GM21737 (cell line): ENCODE data around the gene MAGED1.

Experiments used
- ATAC-seq: cut with Tn5 transposase; IDR thresholded peaks from one replicate; pipeline ENCODE4 v1.9.1; 2021; ENCODE audit warnings: mild to moderate bottlenecking, moderate library complexity; ENCODE audit not compliant: unreplicated experiment

MAGED1 gene

DNA sequence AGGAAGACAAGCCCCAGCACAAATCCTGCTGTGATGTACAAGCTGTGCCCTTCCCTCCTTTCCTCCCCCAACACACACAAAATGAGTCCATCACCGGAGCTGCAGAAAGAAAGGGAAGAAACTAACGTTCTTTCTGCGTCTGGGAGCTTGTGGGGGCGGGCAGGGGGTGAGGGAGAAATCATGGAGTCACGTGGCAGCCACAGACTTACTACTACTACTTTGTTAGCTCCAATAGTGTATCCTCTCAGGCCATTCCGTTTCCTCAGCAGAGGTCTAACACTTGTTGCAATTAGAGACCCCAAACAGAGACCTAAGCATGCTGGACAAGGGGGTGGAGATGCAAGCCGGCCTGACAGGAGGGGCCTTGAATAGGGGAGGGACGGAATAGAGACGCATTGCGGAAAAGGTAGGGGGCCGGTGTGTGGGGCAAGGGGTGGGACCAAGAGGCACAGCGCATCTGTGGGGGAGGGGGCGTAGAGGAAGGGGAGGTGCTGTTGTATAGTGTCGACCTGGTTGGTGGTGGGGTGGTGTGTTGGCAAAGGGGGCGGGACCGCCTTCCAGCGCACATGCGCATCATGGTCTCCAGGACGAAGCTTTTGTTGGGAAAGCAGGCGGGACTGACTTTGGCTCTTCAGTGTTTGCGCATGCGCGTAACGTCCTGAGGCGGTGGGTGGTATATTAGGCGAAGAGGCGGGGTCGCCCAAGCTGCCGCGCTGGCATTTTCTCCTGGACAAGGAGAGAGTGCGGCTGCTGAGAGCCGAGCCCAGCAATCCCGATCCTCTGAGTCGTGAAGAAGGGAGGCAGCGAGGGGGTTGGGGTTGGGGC is at the start of gene MAGED1:
MAGED1 (plus strand) TSS at position 703 of the 825 bp plus-strand sequence. CDS start 682 bp downstream, outside the sequence.
- ATAC-seq = peak; percentile 76

DNA sequence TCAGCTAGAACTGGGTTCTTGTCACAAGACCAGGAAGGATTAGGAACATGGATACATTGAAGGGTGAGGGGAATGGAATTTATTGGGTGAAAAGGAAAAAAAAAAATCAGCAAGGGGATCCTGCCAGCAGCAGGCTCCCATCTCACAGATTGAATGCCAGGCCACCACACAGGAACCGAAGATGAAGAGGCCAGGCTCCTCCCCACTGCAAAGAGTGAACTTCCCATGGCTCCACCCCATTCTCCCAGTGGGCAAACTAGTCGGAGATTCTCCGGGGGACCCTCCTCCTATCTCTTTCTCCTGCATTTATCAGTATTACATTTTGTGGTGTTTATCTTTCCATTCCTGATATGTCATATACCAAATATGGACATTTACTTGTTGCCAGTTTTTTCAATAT is 46.0 kb upstream of the MAGED1 start:
- no peak for ATAC-seq

GRCh38 chrX:51851507-51852085 is 41.8 kb upstream of the MAGED1 start:
- no peak for ATAC-seq

GRCh38 chrX:51852096-51852495 is 41.3 kb upstream of the MAGED1 start:
- ATAC-seq = no peak

- no peak for ATAC-seq
These were observed 40.8 kb upstream of the MAGED1 start for GRCh38 chrX:51852621-51853020.

GRCh38 chrX:51853251-51853650 is 40.2 kb upstream of the MAGED1 start:
- ATAC-seq = no peak

DNA sequence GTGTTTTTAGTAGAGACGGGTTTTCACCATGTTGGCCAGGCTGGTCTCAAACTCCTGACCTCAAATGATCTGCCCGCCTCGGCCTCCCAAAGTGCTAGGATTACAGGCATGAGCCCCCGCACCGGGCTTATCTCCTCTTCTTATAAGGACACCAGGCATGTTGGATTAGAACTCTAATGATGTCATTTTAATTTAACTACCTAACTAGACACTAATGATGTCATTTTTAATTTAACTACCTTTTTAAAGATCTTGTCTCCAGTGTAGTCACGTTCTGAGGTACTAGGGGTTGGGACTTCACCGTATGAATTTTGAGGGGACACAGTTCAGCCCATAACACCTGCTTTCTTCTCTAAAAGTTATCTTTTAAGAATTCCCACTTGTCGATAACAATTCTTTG is 37.7 kb upstream of the MAGED1 start:
- no peak for ATAC-seq

DNA sequence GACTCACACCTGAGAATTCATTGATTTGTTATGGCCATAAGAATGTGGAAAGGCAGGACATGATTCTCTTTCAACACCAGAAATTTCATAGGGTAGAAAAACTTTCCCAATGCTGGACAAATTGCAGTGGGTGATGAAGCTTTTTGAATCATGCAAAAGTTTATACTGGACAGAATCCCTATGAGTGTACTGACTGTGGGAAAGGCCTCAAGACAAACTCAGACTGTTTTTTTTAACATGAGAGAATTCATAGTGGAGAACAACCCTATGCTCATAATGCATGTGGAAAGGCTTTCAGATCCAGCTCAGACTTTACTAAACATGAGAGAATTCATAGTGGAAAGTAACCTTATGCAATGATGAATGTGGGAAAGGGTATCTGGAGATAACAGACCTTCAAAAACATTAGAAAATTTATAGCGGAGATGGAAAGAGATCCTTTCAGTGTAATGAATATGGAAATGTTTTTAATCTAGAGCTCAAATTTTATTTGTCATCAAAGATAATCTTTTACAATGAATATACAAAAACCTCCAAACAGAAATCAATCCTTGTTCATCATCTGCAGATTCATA is 36.2 kb upstream of the MAGED1 start:
- no peak for ATAC-seq

DNA sequence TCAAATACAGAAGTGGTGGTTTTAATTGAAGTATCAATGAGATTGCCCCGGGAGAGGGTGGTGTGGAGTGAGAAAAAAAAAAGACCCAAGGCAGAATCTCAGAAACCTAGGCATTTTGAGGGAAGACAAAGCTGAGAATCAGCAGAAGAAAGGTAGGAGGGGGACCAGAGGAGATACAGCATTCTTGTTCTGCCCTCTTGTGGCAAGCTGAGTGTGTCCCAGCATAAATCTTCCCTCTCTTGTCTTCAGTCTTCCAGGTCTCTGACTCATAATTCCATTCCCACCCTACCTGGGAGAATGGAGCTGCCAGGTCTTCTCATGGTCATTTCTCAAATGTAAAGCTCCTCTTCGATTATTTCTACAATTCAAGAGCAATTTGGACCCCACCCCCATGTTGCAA is 32.7 kb upstream of the MAGED1 start:
- ATAC-seq = no peak

DNA sequence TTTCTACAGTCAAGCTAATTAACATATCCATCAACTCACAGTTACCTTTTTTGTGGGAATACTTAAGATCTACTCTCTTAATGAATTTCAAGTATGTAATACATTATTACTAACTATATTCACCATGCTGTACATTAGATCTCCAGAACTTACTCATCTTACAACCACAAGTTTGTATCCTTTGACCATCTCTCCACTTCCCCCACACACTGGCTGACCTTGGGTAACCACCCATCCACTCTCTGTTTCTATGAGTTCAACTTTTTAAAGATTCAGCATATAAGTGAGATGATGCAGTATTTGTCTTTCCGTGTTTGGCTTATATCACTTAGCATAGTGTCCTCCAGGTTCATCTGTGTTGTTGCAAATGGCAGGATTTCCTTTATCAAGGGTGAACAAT is 30.5 kb upstream of the MAGED1 start:
- no peak for ATAC-seq

- ATAC-seq = no peak
These were observed 27.2 kb upstream of the MAGED1 start for GRCh38 chrX:51866210-51866609.

- no peak for ATAC-seq
These were observed 25.8 kb upstream of the MAGED1 start for GRCh38 chrX:51867626-51868025.

DNA sequence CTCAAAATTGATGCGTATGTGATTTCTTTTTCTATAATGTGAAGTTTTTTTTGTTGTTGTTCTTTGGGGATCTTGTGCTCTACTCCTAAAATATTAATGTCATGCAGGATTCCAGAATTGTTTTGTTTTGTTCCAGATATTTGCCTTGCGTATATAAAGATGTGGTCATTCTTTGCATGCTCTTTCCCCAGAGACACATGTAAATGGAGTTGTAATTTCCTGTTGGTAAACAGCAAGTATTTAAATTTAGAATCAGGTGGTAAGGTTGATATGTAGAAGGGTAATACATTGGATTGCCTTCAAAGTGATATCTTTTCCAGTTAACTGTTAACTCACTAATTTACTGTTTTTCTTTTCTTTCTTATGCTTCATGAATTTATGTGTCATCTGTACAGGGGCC is 23.1 kb upstream of the MAGED1 start:
- no peak for ATAC-seq

GRCh38 chrX:51874123-51874522 is 19.3 kb upstream of the MAGED1 start:
- no peak for ATAC-seq

- no peak for ATAC-seq
These were observed 17.0 kb upstream of the MAGED1 start for GRCh38 chrX:51876441-51876840.

DNA sequence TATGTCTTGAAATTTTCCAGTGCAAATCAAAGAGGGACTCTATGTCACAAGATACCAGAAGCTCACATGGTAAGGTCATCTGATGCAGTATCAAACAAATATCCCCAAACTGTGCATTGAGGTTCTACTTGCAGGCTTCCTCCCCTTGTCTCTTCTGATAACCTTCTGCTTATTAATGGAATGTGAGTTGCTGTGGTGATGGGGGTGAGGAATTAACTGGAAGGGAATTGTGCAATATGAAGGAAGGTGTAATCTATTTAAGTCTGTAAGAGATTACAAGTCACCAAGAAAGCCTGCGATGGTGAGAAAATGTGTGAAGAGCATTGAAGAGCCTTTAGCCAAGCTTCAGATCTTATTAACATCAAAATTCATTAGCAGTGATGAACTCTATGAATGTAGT is 15.4 kb upstream of the MAGED1 start:
- no peak for ATAC-seq

- ATAC-seq = no peak
These were observed 3.6 kb upstream of the MAGED1 start for GRCh38 chrX:51889851-51890250.

GRCh38 chrX:51891245-51891644 is 2.2 kb upstream of the MAGED1 start:
- no peak for ATAC-seq

DNA sequence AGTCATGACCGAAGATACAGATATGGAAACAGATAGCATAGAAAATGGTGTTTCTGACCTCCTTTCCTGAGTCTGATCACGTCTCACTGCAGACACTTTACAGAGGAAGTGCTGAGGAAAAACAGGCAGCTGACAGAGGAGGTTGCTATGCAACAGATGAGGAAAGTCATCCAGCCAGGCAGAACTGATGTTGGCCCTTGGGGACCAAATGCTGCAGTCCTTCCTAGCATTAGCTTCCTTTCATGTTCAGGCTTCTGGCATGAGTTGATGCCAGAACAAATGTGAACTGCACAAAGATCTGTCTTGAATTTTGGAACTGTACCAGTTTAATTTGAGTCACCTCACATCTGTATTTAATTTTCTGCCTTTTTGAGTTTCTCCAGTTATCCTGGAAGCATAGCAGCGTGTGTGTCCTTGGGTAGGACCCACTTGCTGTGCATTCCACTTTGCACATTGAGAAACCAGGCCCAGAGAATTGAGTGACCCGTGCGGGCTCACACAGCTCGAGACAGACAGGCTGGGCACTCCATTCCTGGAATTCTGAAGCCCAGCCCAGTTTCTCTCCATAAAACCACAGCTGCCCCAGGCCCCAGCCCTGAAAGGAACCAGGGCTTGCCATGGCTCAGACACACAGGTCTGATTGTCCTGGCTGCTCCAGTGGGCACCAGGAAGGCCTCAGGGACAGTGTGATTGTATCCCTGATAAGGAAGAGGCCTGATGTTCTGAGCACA is 1.4 kb upstream of the MAGED1 start:
- ATAC-seq = no peak

DNA sequence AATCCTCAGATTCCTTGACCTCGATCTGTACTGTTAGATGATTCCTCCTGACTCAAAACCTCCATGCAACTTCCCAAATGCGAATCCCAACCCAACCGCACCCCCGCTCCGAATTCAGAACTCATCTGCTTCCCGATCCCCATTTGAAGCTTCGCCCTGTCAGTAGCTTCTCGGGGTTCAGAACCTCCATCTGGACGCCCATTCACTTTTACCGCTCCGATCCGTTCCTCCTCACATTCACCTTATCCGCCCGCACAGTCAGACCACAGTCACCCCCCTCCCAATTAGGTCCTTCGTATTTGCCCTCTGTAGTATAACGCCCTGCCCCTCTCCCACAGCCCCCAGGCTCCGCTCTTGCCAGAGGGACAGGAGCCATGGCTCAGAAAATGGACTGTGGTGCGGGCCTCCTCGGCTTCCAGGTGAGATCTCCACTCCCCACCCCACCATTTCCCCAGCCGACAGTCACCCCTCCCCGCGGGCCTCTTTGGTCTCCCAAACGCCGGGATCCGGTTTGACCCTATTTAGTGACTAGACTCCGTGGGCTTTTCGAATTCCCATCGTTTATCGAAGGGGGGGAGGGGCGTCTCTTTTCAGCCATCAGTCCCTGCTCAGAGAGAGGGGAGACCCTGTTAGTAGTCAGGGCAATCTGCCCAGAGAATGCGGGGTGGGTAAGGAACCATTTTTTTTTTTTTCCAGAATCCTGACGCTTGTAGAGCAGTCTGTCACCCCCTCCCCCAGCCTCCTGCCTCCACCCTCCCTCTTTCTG is 691 bp downstream of the MAGED1 start:
- no peak for ATAC-seq
